NCI-H2171 (cell line): ENCODE results near the gene SBDS.
A peak's percentile ranks its signal among the peaks of the same experiment; 100 is the strongest.
"Not testable (repeated sequence)": the region's sequence is repeated elsewhere in the genome, so short reads cannot be mapped to it uniquely, and the experiment has no call there.

ENCODE experiments used
- DNase-seq: peaks from one replicate; lab custom pipeline; 2025; lab: John Stamatoyannopoulos, UW

The SBDS gene

DNA sequence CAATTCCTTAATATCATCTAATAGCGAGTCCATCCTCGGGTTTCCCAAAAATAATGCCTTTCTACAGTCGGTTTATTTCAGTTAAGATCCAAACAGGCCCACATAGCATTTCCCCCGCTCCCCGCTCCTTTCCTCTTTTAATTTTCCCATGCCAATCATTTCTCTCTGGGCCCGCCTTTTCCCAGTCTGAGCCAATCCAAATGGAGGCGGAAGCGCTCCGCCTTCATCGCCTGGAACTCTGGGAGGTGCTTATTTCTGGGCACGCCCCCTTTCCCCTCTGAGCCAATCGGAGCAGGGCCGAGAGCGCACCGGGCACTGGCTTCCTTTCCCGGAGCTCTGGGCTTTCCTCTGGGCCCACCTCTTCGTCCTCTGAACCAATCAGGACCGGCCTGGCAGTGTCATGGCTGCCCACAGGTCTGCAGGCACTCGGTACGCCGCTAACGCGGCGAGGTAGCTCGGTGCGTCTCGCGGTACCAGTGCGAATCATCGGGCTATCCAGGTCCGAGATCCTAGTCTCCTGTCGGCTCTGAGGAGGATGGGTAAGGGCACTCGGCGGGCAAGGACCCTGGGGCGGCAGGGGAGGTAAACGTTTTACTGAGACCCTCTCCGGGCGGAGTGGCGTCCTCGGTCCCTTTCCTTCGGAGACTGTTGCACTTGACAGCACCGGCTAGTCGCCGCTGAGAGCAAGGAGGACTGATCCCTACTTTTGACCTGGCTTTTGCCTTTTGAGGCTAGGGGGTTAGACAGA is 1.2 kb upstream of the SBDS start, which contains the start of gene TYW1:
TSS of gene TYW1 (plus strand) at position 390 of the 748 bp plus-strand sequence. CDS start at position 536, 146 bp downstream.
- DNase-seq = peak; percentile 94

DNA sequence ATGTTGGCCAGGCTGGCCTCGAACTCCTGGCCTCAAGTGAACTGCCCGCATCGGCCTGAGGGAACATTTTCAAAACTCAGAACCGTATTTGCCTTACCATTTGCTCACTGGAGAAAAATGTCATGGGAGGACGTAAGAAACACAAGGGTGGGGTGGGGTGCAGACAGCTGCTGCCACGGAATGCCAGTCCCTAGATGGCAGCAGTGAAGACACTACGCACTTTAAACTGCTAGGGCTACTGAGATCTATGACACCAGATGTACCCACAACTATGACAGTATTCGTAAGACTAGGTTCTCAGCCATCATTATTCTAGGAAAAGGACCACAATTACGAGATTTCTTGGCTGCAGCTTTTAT is 716 bp downstream of the SBDS start:
- DNase-seq = peak; percentile 15

DNA sequence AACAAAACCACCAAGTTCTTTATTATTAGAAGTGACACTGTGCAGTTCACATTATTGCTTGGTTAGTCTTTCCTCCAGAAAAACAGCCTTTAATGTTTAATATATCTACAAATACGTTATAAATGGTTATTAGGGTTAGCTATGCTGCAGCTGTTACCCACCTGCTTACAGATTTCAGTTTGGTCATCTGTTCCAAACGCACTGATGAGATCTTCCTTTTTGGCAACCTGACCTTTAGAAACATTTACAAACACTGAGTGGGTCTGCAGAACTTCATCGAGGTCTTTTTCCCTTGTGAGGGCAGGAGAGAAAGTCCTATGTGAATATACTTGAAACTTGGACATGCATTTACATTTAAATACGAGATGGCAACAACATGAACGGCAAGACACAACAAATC is 1.3 kb downstream of the SBDS start:
- not testable (repeated sequence) for DNase-seq

DNA sequence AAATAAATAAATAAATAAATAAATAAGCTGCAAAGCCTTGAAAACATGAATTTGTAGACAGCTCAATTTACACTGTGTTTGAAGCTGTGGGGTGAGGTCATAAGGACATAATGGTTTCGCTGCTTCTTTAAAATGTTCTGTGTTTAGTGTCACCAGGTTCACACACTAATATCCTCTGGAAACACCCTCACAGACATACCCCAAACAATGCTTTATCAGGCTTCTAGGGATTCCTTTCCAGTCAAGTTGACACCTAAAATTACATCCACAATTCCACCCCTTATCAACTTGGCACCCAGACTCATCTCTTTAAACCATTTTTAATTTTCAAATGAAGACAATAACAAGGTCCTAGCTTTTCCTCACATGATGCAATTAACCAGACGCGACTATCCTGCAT is 5.8 kb downstream of the SBDS start:
- not testable (repeated sequence) for DNase-seq

DNA sequence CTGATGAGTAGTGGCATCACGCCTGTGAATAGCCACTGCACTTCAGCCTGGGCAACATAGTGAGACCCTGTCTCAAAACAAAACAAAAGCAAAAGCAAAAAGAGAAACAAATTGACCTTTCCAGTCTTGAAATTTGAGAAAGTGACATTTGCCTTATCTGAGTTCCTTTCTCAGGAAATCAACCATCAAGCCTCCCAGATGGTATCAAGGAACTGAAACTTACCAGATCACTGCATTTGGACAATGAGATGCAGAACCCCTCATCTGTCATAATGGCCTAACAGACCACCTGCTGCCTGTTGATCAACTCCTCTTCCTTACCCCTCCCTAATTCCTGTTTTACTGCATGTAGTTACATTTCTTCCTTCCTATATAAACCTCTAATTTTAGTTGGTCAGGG is 15.1 kb downstream of the SBDS start:
- not testable (repeated sequence) for DNase-seq

DNA sequence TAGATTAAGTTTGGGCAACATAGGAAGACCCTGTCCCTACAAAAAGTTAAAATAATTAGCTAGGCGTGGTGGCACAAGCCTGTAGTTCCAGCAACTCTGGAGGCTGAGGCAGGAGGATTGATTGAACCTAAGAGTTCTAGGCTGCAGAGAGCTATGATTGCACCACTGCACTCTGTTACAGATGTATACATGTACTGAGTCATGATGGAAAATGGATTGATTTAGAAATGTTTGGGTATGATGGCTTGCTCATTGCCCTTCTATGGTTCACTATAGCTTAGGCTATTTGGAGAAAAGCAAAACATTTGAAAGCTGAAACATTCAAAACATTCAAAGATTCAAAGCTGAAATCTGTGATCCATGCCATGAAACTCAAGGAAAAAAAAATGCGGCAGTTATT is 16.4 kb downstream of the SBDS start:
- not testable (repeated sequence) for DNase-seq

DNA sequence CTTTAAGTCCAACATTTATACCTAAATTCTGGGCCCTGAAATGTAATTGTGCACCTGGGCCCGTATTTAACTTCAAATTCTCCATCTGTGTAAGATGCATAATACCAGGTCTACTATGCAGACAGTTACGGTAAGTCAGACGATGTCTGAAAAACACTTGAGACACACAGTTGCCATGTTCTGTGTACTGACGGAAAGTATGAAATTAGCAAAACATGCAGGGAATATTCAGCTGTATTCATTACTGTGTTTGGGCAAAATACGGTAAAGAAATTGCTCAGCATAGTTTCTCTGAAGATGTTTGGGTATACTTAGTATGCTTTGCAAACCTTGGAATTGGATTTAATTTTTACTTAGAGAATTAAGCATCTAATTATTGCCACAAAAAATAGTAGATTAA is 17.1 kb downstream of the SBDS start:
- DNase-seq = not testable (repeated sequence)

DNA sequence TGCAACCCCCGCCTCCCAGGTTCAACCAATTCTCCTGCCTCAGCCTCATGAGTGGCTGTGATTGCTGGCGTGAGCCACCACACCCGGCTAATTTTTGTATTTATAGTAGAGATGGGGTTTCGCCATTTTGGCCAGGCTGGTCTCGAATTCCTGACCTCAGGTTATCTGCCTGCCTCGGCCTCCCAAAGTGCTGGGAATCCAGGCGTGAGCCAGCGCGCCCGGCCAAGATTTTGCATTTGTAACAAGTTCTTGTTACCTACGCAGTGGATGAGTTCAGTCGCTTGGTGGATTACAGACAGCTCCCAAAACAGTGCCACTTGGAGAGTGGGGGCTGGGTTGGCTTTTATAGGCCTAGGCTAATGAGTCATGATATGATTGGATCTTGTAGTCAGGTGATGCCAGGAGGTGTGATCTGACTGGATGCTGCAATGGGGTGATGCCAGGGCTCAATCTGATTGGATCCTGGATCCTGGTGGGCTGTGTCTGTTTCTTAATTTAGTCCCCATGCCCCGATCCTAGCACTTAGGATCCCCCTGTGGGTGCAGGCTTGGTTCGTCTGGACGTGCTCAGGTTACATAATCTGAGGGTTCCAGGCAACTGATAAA is 20.3 kb downstream of the SBDS start:
- no peak for DNase-seq

DNA sequence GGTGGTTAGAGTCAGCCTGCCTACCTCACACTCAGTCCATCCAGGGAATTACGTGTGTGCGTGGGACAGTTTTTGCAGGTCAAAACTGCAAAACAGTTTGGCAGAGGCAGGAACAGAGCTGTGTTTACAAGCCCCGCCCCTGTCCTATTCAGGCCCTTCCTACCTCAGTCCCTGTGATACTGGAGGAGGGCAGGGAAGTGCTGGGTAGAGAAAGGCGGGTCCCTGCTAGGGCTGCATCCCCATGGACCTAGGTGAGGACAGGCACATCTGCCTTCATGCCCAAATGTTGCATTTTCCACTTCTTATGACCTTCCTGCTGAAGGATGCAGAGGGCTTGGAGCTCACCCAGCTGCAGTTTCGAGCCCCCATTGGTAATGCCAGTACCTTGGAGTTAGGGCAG is 25.1 kb downstream of the SBDS start:
- no peak for DNase-seq

DNA sequence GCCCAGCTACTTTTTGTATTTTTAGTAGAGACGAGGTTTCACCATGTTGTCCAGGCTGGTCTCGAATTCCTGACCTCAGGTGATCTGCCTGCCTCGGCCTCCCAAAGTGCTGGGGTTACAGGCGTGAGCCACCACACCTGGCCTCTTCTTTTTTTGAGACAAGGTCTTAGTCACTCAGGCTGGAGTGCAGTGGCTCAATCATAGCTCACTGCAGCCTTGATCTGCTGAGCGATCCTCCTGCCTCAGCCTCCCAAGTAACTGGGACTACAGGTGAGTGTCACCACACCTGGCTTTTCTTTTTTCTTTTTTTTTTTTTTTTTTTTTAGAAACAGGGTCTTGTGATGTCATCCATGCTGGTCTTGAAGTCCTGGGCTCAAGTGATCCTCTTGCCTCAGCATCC is 26.4 kb downstream of the SBDS start:
- not testable (repeated sequence) for DNase-seq

DNA sequence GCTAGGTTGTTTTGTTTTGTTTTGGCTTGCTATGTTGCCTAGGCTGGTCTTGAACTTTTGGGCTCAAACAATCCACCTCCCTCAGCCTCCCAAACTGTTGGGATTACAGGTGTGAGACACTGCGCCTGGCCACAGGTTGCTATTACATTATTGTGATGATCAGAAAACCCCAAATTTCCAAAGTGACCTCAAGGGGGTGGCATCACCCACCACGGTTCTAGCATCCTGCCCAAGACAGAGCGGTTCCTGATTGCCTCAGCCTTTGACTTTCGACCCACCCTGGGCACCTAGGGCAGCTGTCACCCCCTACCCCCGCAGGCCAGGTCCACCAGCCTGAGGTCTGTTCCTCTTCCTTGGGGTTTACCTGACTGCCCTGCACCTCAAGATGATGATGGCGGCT is 28.4 kb downstream of the SBDS start:
- DNase-seq = no peak

DNA sequence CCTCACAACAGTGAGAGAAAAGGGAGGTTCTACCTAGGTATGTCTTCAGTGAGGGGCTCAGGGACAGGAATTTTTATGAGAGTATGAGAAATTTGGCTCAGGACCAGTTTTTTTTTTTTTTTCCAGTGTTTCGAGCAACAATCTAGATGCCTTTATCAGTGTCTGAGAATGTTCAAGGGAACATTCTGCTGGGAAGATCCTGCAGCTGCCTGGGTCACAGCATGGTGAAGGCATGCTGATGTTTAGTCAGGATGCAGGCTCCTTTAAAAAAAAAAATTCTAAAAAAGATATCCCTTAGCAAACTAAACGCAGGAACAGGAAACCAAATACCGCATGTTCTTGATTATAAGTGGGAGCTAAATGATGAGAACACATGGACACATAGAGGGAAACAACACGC is 31.0 kb downstream of the SBDS start:
- no peak for DNase-seq

DNA sequence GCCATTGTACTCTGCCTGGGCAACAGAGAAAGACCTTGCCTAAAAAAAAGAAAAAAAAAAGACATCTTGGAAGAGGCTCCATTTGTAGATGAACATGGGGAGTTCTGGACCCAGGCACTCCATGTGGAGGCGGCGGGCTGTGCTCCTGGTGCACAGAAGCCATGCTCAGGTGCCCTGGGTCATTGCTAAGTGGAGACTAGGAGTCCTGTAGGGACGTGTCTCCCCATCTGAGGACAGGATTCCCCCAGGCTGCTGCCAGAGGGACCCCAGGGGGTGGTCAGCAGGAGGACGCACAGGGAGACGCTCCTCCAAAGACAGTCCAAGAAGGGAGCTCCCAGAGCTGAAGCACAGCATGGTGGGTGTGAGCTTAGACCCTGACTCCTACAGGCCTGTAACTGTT is 34.3 kb downstream of the SBDS start:
- no peak for DNase-seq

DNA sequence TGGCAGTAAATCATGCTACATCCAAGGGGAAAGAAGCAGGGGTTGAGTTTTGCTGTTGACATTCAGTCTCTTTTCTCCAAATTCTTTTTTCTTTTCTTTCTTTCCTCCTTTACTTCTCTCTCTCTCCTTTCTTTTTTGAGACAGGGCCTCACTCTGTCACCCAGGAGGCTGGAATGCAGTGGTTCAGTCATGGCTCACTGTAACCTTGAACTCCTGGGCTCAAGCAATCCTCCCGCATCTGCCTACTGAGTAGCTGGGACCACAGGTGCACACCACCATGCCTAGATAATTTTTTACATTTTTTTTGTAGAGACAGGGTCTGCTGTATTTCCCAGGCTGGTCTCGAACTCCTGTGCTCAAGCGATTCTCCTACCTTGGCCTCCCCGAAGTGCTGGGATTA is 35.2 kb downstream of the SBDS start:
- no peak for DNase-seq

DNA sequence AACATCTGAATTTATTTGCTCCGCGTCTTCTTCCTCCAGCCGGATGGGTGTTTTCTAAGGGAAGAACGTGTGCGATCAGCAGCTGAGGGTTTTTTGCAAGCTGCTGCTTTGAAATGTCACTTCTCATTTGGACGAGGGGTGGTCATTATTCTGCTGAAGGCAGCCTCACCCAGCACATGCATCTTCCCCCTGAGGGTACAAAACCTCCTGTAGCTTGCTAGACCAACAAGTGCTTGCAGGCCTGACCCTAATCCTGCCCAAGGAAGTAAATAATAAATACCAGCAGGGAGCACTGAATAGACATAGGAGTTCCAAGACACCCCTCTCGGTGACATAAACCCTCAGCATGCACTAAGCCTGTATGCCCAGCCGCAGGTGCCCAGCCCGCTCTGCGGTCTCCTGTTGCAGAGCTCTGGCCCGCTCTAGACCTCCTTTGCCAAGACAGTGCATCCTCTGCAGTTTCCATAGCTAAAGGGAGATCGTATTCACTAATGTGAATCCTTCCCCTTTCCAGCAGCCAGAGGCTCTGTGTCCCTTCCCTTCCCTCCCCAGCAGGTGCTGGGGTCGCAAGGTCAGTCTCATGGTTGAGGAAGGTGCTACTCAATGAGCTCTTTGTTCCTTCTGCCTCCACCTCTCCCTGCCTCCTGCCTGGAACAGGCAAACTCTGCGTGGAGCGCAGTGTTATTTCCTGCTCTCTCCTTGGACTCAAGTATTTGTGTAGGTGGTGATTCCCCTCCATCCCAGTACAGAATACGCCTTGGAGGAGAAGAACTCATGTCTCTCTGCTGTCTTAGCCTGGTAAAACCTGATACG is 36.6 kb downstream of the SBDS start:
- no peak for DNase-seq

DNA sequence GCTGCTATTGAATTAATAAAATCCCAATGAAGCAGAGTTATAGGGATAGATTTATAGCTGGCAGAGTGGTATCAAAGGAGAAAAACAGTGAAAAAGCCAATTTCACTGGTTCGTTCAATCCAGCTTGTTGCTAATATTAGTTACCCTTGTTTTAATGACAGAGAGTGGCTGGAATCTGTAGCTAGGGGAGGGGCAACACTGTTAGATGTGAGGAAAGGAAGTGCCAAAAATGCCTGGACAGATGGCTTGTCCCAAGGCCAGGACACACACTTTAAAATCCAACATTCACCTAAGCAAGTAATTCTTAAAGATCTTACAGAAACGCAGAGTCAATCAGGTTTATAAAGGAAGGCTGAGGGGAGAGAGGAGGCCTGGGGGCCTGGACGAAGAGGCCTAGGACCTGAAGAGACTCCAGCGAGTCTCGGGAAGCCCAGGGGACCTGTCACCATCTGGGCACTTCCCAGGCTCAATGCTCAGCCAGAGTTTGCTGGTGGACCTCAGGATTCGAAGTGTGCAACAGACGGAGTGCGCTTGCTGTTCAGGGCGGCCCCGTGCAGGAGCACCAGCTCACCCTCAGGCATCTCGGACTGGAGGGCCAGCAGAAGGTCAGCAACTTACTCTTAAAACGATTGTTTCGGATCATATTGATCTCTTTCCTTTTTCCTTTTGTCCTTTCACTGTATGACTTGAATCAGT is 37.6 kb downstream of the SBDS start:
- no peak for DNase-seq

DNA sequence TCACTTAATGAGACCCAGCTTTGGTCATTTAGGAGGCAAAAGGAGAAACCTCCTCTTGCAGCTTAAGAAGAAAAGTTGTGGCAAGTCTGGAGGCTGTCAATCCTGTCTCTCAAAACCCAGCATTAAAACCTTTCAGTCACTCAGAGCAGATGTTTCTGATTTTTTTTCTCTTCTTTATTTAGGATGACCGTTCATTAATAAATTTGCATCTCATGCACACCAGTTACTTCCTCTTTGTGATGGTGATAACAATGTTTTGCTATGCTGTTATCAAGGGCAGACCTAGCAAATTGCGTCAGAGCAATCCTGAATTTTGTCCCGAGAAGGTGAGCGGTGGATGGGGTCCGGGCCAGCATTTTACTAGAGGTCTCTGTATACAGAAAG is 42.4 kb downstream of the SBDS start:
- DNase-seq = no peak

DNA sequence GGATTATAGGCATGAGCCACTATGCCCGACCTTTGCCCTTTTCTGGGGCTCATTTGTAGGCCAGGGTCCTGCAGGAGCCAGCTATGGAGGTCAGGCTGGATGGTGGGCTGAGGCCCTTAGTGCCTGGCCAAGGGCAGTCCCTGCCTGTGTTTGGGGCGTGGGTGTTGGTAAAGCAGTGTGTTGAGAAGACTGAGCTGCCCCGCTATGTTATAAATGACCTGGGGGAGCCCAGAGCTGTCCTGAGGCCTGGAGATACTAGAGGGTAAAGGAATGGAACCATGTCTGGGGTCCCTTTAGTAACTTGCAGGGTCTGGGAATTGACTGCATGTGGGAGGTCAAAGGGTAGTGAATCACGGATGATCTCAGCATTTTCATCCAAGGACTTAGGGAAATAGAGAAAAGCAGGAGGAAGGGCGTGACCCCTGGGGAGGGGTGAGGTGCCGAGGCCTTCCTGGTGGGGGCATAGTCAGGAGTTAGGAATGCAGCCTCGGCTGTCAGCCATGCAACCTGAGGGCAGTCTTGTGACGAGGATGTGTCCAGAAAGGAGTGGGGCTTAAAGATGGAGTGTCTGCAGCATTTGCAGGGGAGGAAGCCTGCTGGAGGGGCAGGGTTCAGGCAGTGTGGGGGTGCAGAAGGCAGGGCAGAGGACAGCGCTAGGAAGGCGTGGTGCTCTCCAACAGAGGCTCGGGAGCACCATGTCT is 42.9 kb downstream of the SBDS start:
- no peak for DNase-seq

DNA sequence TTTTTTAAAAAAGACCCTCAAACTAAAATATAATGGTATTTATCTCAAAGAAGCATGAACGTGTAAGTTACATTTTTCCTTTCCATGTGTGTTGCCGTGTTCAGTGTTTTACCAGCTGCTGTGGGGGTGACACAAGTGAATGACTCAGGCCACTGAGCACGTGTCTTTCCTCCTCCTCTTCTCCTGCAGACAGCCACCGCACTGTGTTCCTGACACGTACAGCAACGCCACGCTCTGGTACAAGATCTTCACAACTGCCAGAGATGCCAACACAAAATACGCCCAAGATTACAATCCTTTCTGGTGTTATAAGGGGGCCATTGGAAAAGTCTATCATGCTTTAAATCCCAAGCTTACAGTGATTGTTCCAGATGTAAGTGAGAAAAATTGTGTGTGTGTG is 44.6 kb downstream of the SBDS start:
- no peak for DNase-seq

DNA sequence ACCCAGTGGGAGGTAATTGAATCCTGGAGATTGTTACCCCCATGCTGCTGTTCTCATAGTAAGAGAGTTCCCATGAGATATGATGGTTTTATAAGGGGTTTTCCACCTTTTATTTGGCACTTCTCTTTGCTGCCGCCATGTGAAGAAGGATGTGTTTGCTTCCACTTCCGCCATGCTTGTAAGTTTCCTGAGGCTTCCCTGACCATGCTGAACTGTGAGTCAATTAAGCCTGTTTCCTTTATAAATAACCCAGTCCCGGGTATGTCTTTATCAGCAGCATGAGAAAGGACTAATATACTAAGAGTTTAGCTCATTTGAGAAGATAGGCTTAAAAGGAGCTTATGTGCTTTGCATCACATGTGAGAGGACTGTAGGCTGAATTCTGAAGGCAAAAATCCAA is 45.1 kb downstream of the SBDS start:
- no peak for DNase-seq

DNA sequence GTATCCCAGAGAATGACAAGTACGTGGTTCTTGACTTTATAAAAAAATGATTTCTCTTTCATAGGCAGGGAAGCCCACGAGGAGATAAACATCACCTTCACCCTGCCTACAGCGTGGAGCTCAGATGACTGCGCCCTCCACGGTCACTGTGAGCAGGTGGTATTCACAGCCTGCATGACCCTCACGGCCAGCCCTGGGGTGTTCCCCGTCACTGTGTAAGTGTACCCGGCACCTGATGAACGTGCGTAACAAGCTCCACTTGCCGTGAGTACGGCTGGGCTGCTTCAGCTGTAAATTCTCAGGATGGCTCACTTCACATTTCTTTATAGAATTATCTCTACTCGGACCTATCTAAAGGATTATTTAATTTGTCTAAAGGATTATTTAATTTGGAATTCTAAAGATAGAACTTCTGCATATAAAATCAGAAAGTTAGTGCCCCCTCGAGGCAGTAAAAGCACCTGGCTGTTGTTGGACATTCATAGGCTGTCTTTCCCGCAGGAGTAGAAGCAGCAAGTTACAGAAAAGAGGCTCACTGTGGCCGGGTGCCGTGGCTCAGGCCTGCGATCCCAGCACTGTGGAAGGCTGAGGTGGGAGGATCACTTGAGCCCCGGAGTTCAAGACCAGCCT is 46.8 kb downstream of the SBDS start:
- no peak for DNase-seq
